ENCODE results near the gene AGO3.
"Not testable (repeated sequence)": the region's sequence is repeated elsewhere in the genome, so short reads cannot be mapped to it uniquely, and the experiment has no call there.

The AGO3 gene

GRCh38 chr1:35930593-35931445 is at the start of gene AGO3:
Gene AGO3, plus strand, starts transcription at chr1:35931105. Its CDS starts 322 bp downstream, at chr1:35931427.
- DNase-seq, result peak; percentile 64

- DNase-seq, result no peak
These were observed 49.0 kb upstream of the AGO3 start for GRCh38 chr1:35881850-35882273.

DNA sequence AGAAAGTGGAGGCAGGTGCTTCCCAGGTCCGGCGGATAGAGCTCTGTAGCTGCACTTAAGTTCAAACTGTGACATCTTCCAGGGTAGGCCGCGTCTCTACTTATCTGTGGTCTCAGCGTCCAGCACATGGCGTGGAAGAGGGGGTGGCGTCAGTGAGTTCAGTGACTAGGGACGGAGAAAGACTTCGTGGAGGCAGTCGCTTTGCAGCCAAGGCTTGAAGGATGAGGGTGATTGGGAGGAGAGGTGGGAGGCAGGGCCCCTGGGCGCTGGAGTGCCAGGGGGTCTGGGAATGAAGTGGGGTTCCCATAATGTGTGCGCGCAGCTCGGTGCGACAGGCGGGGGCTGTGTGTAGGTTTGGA is 48.3 kb upstream of the AGO3 start:
- DNase-seq, result no peak

DNA sequence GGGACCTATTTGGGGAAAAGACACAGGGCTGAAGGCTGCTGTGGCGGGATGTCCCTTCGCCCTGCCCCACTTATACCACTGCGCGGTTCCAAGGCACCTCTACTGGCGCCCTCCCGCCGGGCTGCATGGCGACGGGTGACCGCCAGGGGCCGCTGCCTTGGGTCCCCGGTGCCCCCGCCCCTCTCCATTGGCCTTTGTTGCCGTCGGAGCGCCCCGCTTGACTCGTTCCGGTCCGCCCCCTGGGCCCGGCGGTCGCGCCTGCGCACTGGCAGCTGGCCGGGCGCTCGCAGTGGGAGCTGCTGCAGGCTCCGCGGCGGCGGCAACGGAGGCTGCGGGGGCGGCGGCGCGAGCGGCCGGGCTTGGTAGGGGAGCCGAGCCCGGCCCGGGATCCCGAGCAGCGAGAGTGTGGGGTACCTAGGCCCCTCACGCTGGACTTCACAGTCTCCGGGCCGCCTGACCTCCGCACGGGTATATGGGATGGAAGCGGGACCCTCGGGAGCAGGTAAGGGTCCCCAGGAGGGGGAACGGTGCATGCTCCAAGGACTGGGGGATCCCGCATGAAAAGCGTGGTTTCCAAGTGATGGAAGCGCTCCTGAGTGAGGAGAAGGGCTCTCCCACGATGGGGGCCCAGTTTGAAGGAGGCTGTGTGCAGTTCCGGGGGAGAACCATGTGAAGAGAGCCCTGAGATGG is 47.8 kb upstream of the AGO3 start, which contains the start of gene AGO1:
TSS of gene AGO1 (plus strand) at position 265 of the 690 bp plus-strand sequence. CDS start at position 478, 213 bp downstream.
- peak; percentile 45 for DNase-seq

DNA sequence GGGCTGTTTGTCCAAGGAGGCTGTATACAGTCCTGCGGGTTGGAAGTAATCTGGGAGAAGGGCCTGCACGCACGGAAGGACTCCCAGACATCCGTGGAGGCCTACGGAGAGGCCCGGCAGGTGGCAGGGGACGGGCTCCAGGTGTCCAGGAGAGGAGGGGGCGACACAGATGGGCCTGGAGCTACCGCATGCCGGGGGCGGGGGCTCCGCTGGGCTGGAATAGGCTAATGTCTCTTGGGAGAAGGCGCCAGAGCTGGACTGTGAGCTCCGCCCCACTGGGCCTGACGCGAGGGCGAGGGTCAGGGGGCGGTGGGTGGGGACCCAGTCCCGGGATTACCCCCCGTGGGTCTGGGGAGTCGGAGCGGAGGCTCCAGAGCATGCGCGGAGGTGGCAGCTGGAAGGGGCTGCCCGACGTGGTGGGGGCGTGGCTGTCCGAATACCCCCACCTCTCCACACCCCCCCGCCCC is 47.2 kb upstream of the AGO3 start:
- peak; percentile 36 for DNase-seq

GRCh38 chr1:35884934-35885333 is 46.0 kb upstream of the AGO3 start:
- DNase-seq, result no peak

GRCh38 chr1:35885961-35886558 is 44.8 kb upstream of the AGO3 start:
- no peak for DNase-seq

GRCh38 chr1:35886577-35887431 is 44.1 kb upstream of the AGO3 start:
- DNase-seq, result no peak

- no peak for DNase-seq
These were observed 43.4 kb upstream of the AGO3 start for GRCh38 chr1:35887508-35887907.

DNA sequence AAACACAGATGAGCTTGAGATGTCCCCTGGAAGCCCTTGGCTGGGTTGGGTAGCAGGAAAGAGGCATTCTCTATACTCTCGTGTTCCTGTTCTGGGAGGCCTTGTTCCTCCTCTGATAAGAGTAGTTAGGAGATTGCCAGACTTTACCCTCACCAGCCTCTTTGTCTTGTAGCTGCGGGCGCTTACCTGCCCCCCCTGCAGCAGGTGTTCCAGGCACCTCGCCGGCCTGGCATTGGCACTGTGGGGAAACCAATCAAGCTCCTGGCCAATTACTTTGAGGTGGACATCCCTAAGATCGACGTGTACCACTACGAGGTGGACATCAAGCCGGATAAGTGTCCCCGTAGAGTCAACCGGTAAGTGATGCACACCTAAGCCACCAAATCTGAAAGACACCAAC is 42.6 kb upstream of the AGO3 start:
- DNase-seq, result no peak

GRCh38 chr1:35888981-35889380 is 41.9 kb upstream of the AGO3 start:
- not testable (repeated sequence) for DNase-seq

GRCh38 chr1:35893051-35893879 is 37.6 kb upstream of the AGO3 start:
- no peak for DNase-seq

- DNase-seq, result no peak
These were observed 36.7 kb upstream of the AGO3 start for GRCh38 chr1:35894183-35894582.

DNA sequence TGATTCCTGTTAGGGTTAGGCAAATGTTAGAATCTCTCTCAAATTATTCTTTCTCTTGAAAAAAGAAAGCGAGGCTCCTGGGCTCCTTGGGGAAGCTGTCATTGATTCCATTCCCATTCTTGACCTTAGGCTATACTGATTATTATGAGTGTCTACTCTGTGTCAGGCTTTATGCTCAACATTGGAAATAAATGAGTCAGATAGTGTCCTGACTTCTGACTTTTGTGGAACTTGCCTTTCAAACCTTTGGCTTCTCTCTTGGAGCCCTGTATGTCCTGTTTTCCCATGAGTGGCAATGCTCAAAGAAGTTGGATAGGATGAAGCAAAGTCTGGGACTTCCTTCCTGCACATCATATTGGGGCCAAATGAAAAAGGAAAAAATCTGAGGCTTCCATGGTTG is 36.2 kb upstream of the AGO3 start:
- DNase-seq, result no peak

- no peak for DNase-seq
These were observed 31.0 kb upstream of the AGO3 start for GRCh38 chr1:35899941-35900340.

GRCh38 chr1:35901235-35901634 is 29.7 kb upstream of the AGO3 start:
- DNase-seq, result no peak

- DNase-seq, result no peak
These were observed 28.2 kb upstream of the AGO3 start for GRCh38 chr1:35902671-35903070.

- DNase-seq, result no peak
These were observed 16.2 kb upstream of the AGO3 start for GRCh38 chr1:35914717-35915116.

GRCh38 chr1:35915693-35916092 is 15.2 kb upstream of the AGO3 start:
- DNase-seq, result no peak

- no peak for DNase-seq
These were observed 7.1 kb upstream of the AGO3 start for GRCh38 chr1:35923791-35924221.

- no peak for DNase-seq
These were observed 6.1 kb upstream of the AGO3 start for GRCh38 chr1:35924838-35925237.

GRCh38 chr1:35925741-35926140 is 5.2 kb upstream of the AGO3 start:
- DNase-seq, result no peak
